PC-9 (cell line): ENCODE data around the gene OR2H1.

Experiments
- EZH2 ChIP-seq: fragments of 200-600 bp; sonication (generic); IDR thresholded peaks from 2 replicates; pipeline ENCODE4 v1.8.0; 2017; ENCODE audit warnings: antibody characterized with exemption, low read depth
- TF ChIP-seq, protein P1 (sequence below): fragments of 200-600 bp; sonication (generic); conservative IDR thresholded peaks from 2 replicates; pipeline ENCODE4 v1.6.1; 2017; ENCODE audit warnings: mixed run types, antibody characterized with exemption, mild to moderate bottlenecking, moderate library complexity

DNA sequence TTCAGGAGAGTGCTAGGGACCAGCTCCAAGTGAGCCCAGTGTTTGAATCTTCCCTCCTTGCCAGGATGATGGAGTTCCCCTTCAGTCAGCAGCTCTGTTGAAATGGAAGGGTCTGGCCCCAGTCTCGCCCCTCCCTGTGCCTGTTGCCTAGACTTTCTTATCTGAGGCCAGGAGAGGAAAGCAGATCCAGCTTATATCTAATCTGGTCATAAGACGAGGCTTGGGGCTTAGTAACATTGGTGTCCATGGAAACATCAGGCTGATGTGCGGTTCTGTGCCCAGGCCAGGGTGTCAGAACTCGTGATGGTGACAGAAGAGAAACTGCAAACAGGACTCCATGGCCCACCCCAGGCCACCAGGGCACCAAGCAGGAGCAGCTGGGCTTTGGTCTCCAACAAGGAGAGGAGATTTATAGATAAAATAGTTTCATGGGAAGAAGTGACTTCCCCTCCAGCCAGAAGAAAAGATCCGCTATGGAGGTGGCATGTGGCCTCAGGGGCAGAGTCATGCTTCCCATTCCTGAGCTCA is 21.0 kb downstream of the OR2H1 start:
- no peak for TF ChIP-seq EZH2
- TF ChIP-seq, protein P1, sequence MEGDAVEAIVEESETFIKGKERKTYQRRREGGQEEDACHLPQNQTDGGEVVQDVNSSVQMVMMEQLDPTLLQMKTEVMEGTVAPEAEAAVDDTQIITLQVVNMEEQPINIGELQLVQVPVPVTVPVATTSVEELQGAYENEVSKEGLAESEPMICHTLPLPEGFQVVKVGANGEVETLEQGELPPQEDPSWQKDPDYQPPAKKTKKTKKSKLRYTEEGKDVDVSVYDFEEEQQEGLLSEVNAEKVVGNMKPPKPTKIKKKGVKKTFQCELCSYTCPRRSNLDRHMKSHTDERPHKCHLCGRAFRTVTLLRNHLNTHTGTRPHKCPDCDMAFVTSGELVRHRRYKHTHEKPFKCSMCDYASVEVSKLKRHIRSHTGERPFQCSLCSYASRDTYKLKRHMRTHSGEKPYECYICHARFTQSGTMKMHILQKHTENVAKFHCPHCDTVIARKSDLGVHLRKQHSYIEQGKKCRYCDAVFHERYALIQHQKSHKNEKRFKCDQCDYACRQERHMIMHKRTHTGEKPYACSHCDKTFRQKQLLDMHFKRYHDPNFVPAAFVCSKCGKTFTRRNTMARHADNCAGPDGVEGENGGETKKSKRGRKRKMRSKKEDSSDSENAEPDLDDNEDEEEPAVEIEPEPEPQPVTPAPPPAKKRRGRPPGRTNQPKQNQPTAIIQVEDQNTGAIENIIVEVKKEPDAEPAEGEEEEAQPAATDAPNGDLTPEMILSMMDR, result no peak
